ENCODE data around the gene MAPKAPK5.

- no peak for TF ChIP-seq POLR2A (IDR thresholded peaks at IDR 0.05; ENCODE audit: low read length)
- TF ChIP-seq GATA1 (IDR thresholded peaks at IDR 0.05; ENCODE audit: low read depth, low read length) = no peak
Measured at GRCh38 chr12:111826992-111827391, 15.0 kb upstream of the MAPKAPK5 start.
